Measurements from ENCODE around the gene SPON2. TPM values are rescaled to one million over a fixed set of nuclear protein-coding genes. Genes with fewer than 3 reads are reported as not detected.

Gene SPON2
- 0.12 to 0.54 TPM (median 0.33 TPM) in 4 of 5 replicates, not detected in the other for total RNA-seq (2022; extraction: Qiagen RNA extraction; ENCODE audit: low read depth)

DNA sequence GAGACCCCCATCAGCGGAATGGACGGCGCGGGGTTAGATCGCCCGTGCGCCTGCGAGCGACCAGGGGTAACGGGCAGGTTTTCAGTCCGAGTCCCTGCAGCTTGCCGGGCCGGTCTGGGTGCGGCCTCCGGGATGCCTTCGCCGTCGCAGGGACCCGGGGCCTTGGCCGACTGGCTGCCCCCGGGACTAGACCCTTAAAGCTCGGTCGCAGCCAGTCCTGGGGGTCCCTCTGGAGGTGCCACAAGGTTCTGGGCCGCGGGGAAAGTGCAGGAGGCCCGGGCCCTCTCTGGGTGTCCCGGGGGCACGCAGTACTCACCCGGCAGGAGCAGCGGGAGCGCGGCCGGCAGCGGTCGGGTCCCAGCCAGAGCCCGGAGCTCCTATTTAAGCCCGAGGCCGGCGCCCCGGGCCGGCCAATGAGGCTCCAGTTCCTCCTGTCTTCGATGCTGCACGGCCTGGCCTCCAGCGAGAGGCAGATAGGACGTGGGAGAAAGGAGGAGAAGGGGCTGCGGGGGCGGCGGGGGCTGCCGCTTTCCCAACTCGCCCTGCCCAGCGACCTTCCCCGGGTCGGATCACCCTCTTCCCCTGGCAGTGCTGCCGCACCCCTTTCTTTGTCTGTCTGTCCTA lies at the start of gene SPON2:
SPON2 (minus strand) TSS at position 356 of the 624 bp plus-strand sequence.

Other genes starting within 250 kb of the SPON2 start
- 30.2 to 54.0 TPM (median 45.7 TPM) in 5 replicates for gene GAK, start 240.3 kb downstream of the SPON2 start, total RNA-seq (2022; extraction: Qiagen RNA extraction; ENCODE audit: low read depth)
- gene TMEM175, start 240.1 kb downstream of the SPON2 start, total RNA-seq (2022; extraction: Qiagen RNA extraction; ENCODE audit: low read depth) = 8.5 to 12.1 TPM (median 9.8 TPM) in 5 replicates
- 4.9 to 8.2 TPM (median 6.9 TPM) in 5 replicates for gene DGKQ, start 199.0 kb downstream of the SPON2 start, total RNA-seq (2022; extraction: Qiagen RNA extraction; ENCODE audit: low read depth)
- 8.7 to 14.1 TPM (median 12.7 TPM) in 5 replicates for gene IDUA, start 185.5 kb downstream of the SPON2 start, total RNA-seq (2022; extraction: Qiagen RNA extraction; ENCODE audit: low read depth)
- 0.16 to 0.50 TPM (median 0.31 TPM) in 5 replicates for gene SLC26A1, start 179.2 kb downstream of the SPON2 start, total RNA-seq (2022; extraction: Qiagen RNA extraction; ENCODE audit: low read depth)
- 18.7 to 25.5 TPM (median 22.0 TPM) in 5 replicates for gene FGFRL1, start 161.0 kb downstream of the SPON2 start, total RNA-seq (2022; extraction: Qiagen RNA extraction; ENCODE audit: low read depth)
- 1.9 to 2.8 TPM (median 2.7 TPM) in 5 replicates for gene RNF212, start 59.0 kb downstream of the SPON2 start, total RNA-seq (2022; extraction: Qiagen RNA extraction; ENCODE audit: low read depth)
- 81.3 to 96.3 TPM (median 90.5 TPM) in 5 replicates for gene CTBP1, start 76.5 kb upstream of the SPON2 start, total RNA-seq (2022; extraction: Qiagen RNA extraction; ENCODE audit: low read depth)
- gene MAEA, start 117.3 kb upstream of the SPON2 start, total RNA-seq (2022; extraction: Qiagen RNA extraction; ENCODE audit: low read depth) = 55.0 to 71.0 TPM (median 67.3 TPM) in 5 replicates
- 4.8 to 6.3 TPM (median 5.6 TPM) in 5 replicates for gene UVSSA, start 174.6 kb upstream of the SPON2 start, total RNA-seq (2022; extraction: Qiagen RNA extraction; ENCODE audit: low read depth)
- not detected in 5 replicates for gene NKX1-1, start 233.9 kb upstream of the SPON2 start, total RNA-seq (2022; extraction: Qiagen RNA extraction; ENCODE audit: low read depth)